A549 (cell line): ENCODE measurements around the gene UST. TPM values are rescaled to one million over a fixed set of nuclear protein-coding genes. Genes with fewer than 3 reads are reported as not detected.

ENCODE experiments used
- ATAC-seq, 2 experiments: fragments of 200-7000 bp in 1 of 2; fragments of >200 bp in 1 of 2; cut with Nextera tagmentation in 1 of 2; cut with Tn5 transposase in 1 of 2; 3 replicates each; pipeline versions ENCODE4 v1.8.0 to v1.9.1; 2018 to 2020; ENCODE audit warnings: mild to moderate bottlenecking in 1 of 2, moderate library complexity in 1 of 2
- CTCF ChIA-PET: fragments of 300-600 bp; sonication (Branson Sonifier 250); formaldehyde crosslinking; extraction: SDS; loops from one replicate; lab custom pipeline; 2021; ENCODE audit warnings: antibody characterized with exemption, inconsistent platforms; lab: Yijun Ruan, JAX
- POLR2A ChIA-PET: fragments of 350-600 bp; formaldehyde crosslinking; extraction: SDS; loops from one replicate; lab custom pipeline; 2021; ENCODE audit warnings: antibody characterized with exemption, inconsistent platforms; lab: Yijun Ruan, JAX
- DNase-seq, 2 experiments: peaks; one replicate each; pipeline versions ENCODE4 v3.0.0 to v3.0.0-alpha.2; 2011 to 2016; ENCODE audit warnings: low read depth in 1 of 2, low spot score in 1 of 2
- FAIRE-seq: peaks from 2 replicates; lab custom pipeline; 2011; peaks lifted over from hg19 to GRCh38; lab: Jason Lieb, UNC
- H3K27ac ChIP-seq, 2 experiments: fragments of >200 bp; sonication (Bioruptor Twin); formaldehyde crosslinking; 3 replicates each; pipeline ENCODE4 v1.5.1; 2016 to 2017
- H3K4me1 ChIP-seq: fragments of >200 bp; sonication (Bioruptor Twin); formaldehyde crosslinking; 3 replicates; pipeline ENCODE4 v1.6.1; 2016
- H3K4me2 ChIP-seq: fragments of >200 bp; sonication (Bioruptor Twin); formaldehyde crosslinking; 3 replicates; pipeline ENCODE4 v1.6.1; 2016
- H3K4me3 ChIP-seq: fragments of >200 bp; sonication (Bioruptor Twin); formaldehyde crosslinking; 3 replicates; pipeline ENCODE4 v1.5.1; 2016
- H3K9me3 ChIP-seq: fragments of >200 bp; sonication (Bioruptor Twin); formaldehyde crosslinking; 3 replicates; pipeline ENCODE4 v1.6.1; 2016
- CBX2 ChIP-seq: fragments of 200-600 bp; sonication (generic); IDR thresholded peaks from 2 replicates; pipeline ENCODE4 v1.6.1; 2016; ENCODE audit warnings: low read depth, mild to moderate bottlenecking, borderline replicate concordance
- CBX8 ChIP-seq: fragments of 200-600 bp; sonication (generic); IDR thresholded peaks from 2 replicates; pipeline ENCODE4 v1.6.1; 2016
- CHD2 ChIP-seq: fragments of 150-350 bp; IDR thresholded peaks from 2 replicates; pipeline ENCODE4 v1.6.1; 2014; ENCODE audit warnings: low read length; ENCODE audit not compliant: partially characterized antibody
- CHD4 ChIP-seq: fragments of 200-600 bp; sonication (generic); IDR thresholded peaks from 2 replicates; pipeline ENCODE4 v1.6.1; 2016; ENCODE audit warnings: antibody characterized with exemption, mild to moderate bottlenecking, borderline replicate concordance
- E2F6 ChIP-seq: IDR thresholded peaks from 2 replicates; pipeline ENCODE4 v1.6.1; 2012; ENCODE audit warnings: low read depth, borderline replicate concordance
- FOSB ChIP-seq: fragments of 250-450 bp; sonication (Bioruptor Pico); IDR thresholded peaks from 2 replicates; pipeline ENCODE4 v1.5.0; 2020; ENCODE audit warnings: mild to moderate bottlenecking, moderate library complexity
- FOXS1 ChIP-seq: fragments of 250-450 bp; sonication (Bioruptor Pico); IDR thresholded peaks from 2 replicates; pipeline ENCODE4 v1.5.0; 2020; ENCODE audit warnings: mild to moderate bottlenecking, moderate library complexity
- HEYL ChIP-seq: fragments of 250-450 bp; sonication (Bioruptor Pico); IDR thresholded peaks from 2 replicates; pipeline ENCODE4 v1.8.0; 2021; ENCODE audit warnings: mild to moderate bottlenecking, moderate library complexity
- HOXB5 ChIP-seq: fragments of 250-450 bp; sonication (Bioruptor Pico); IDR thresholded peaks from 2 replicates; pipeline ENCODE4 v1.5.0; 2020; ENCODE audit warnings: mild to moderate bottlenecking, moderate library complexity
- KDM1A ChIP-seq: fragments of 200-600 bp; sonication (generic); IDR thresholded peaks from 2 replicates; pipeline ENCODE4 v1.6.1; 2016; ENCODE audit warnings: low read depth, mild to moderate bottlenecking
- MYC ChIP-seq: IDR thresholded peaks from 2 replicates; pipeline ENCODE4 v1.6.1; 2012; ENCODE audit warnings: mild to moderate bottlenecking, inconsistent platforms, low read length, improper control_type of control experiment, borderline replicate concordance
- NR3C1 ChIP-seq: fragments of >200 bp; sonication (Bioruptor Twin); formaldehyde crosslinking; IDR thresholded peaks from 3 replicates; pipeline ENCODE4 v1.6.1; 2017
- PBX3 ChIP-seq: IDR thresholded peaks from 2 replicates; pipeline ENCODE4 v1.6.1; 2012
- POLR2AphosphoS2 ChIP-seq: conservative IDR thresholded peaks from 2 replicates; pipeline ENCODE4 v1.6.1; 2012; ENCODE audit warnings: low read length, improper control_type of control experiment, inconsistent platforms
- RAD21 ChIP-seq, 2 experiments: fragments of >200 bp in 1 of 2; sonication (Bioruptor Twin) in 1 of 2; formaldehyde crosslinking in 1 of 2; IDR thresholded peaks in 1 of 2; conservative IDR thresholded peaks in 1 of 2; 2 replicates in 1 of 2; 3 replicates in 1 of 2; pipeline ENCODE4 v1.6.1; 2012 to 2018; ENCODE audit warnings: inconsistent platforms in 1 of 2
- RCOR1 ChIP-seq: fragments of 150-350 bp; IDR thresholded peaks from 2 replicates; pipeline ENCODE4 v1.6.1; 2014; ENCODE audit warnings: antibody characterized with exemption, low read length, low read depth
- REST ChIP-seq: fragments of 200-600 bp; sonication (generic); IDR thresholded peaks from 2 replicates; pipeline ENCODE4 v1.6.1; 2016; ENCODE audit warnings: antibody characterized with exemption, mild to moderate bottlenecking, moderate library complexity
- RFX5 ChIP-seq: fragments of 450-650 bp; IDR thresholded peaks from 2 replicates; pipeline ENCODE4 v1.7.1; 2014; ENCODE audit warnings: antibody characterized with exemption, mild to moderate bottlenecking, moderate library complexity
- RNF2 ChIP-seq: fragments of 200-600 bp; sonication (generic); IDR thresholded peaks from 2 replicates; pipeline ENCODE4 v1.6.1; 2016; ENCODE audit warnings: low read depth, mild to moderate bottlenecking, antibody characterized with exemption, moderate library complexity, borderline replicate concordance
- TFCP2L1 ChIP-seq: fragments of 250-450 bp; sonication (Bioruptor Pico); IDR thresholded peaks from 2 replicates; pipeline ENCODE4 v1.5.0; 2021; ENCODE audit warnings: mild to moderate bottlenecking
- TP53 ChIP-seq: fragments of 250-450 bp; sonication (Bioruptor Pico); IDR thresholded peaks from 2 replicates; pipeline ENCODE4 v1.5.0; 2021; ENCODE audit warnings: mild to moderate bottlenecking, moderate library complexity
- USF2 ChIP-seq: fragments of 450-650 bp; IDR thresholded peaks from 2 replicates; pipeline ENCODE4 v1.6.1; 2014; ENCODE audit warnings: antibody characterized with exemption
- ZFP36 ChIP-seq: fragments of 450-650 bp; IDR thresholded peaks from 2 replicates; pipeline ENCODE4 v1.6.1; 2014; ENCODE audit warnings: borderline replicate concordance; ENCODE audit not compliant: partially characterized antibody
- ZNF302 ChIP-seq: fragments of 250-450 bp; sonication (Bioruptor Pico); IDR thresholded peaks from 2 replicates; pipeline ENCODE4 v1.9.0; 2021; ENCODE audit warnings: inconsistent platforms, mild to moderate bottlenecking, moderate library complexity
- ZSCAN20 ChIP-seq: fragments of 250-450 bp; sonication (Bioruptor Pico); IDR thresholded peaks from 2 replicates; pipeline ENCODE4 v1.8.0; 2022; ENCODE audit warnings: mild to moderate bottlenecking, moderate library complexity
- WGBS: methylation state at CpG from one replicate; pipeline ENCODE4 v1.1.6; 2017; ENCODE audit errors: missing lambda C conversion rate; 5-methylcytosine and 5-hydroxymethylcytosine counted together
- polyA plus RNA-seq, 4 experiments: library from polyadenylated mRNA; depleted of rRNA in 3 of 4; stranded (reverse); fragments of >200 nt; fragmentation: RNase III in 1 of 4; extraction: RNeasy Plus Mini Kit Qiagen cat#74134 plus additional on column Dnase treatment in 1 of 4; gene quantifications; 2 replicates in 3 of 4; 3 replicates in 1 of 4; pipeline ENCODE4 v1.2.3, GENCODE V29; 2011 to 2017

UST gene
- polyA plus RNA-seq, 2 of the 4 experiments (the other 2 are of a cell fraction) = 0.54 to 1.7 TPM

- Histone ChIP-seq H3K27ac (no peak overlapping the region), H3K9me3 (peaks cover 11% of the 10 kb centered on the region; the same call in 2 of the 3 replicates), H3K4me3 (no peak overlapping the region), H3K4me1 (peaks cover 17% of the 10 kb centered on the region; the same call in 2 of the 3 replicates), H3K4me2 (no peak overlapping the region)
- DNase-seq (no peak), ATAC-seq (no peak), FAIRE-seq (no peak)
- ChIA-PET POLR2A (no interaction called here), CTCF (interaction anchor here (1.4 kb wide), 1 partner anchor 10 kb away, joined by 3 read pairs; no protein-coding TSS in a partner anchor)
- no peak for TF ChIP-seq RFX5
- no peak for TF ChIP-seq REST
- TF ChIP-seq NR3C1 = no peak
- TF ChIP-seq RNF2 = no peak
- TF ChIP-seq PBX3 = no peak
- TF ChIP-seq TP53 (CRISPR knock-in tag) = no peak
- no peak for TF ChIP-seq CHD2
- no peak for TF ChIP-seq ZFP36
- no peak for TF ChIP-seq E2F6
- TF ChIP-seq HEYL (CRISPR knock-in tag) = no peak
- TF ChIP-seq RAD21 (conservative IDR thresholded peaks at IDR 0.05 in 1 of 2, IDR thresholded peaks at IDR 0.05 in 1 of 2) = no peak
- TF ChIP-seq RCOR1 = no peak
- 9% methylated on average over 1 of the region's 1 CpG for WGBS
Measured at GRCh38 chr6:148996815-148997214, 250.0 kb downstream of the UST start.

- Histone ChIP-seq H3K4me3 (no peak overlapping the region), H3K9me3 (peaks cover 18% of the 10 kb centered on the region), H3K4me2 (no peak overlapping the region), H3K27ac (no peak overlapping the region), H3K4me1 (peaks cover 17% of the 10 kb centered on the region; the same call in 2 of the 3 replicates)
- WGBS = 55% methylated on average over 3 of the region's 3 CpGs
- no peak for FAIRE-seq
- ATAC-seq = no peak
- no peak for TF ChIP-seq CBX2
- TF ChIP-seq TFCP2L1 (CRISPR knock-in tag) = no peak
- TF ChIP-seq KDM1A = no peak
- no peak for TF ChIP-seq ZFP36
- TF ChIP-seq ZSCAN20 (CRISPR knock-in tag) = no peak
- TF ChIP-seq FOXS1 (CRISPR knock-in tag) = no peak
- no peak for TF ChIP-seq USF2
- TF ChIP-seq CBX8 = no peak
- no peak for TF ChIP-seq ZNF302 (CRISPR knock-in tag)
- TF ChIP-seq HOXB5 (CRISPR knock-in tag) = no peak
- TF ChIP-seq CHD4 = no peak
- TF ChIP-seq MYC = no peak
- no peak for TF ChIP-seq POLR2AphosphoS2
- no peak for TF ChIP-seq FOSB (CRISPR knock-in tag)
- TF ChIP-seq E2F6 = no peak
- TF ChIP-seq, all 56 proteins: peak for 0
- CTCF ChIA-PET = interaction anchor here (0.7 to 1.4 kb wide), 2 partner anchors 12 to 49 kb away, joined by 3 read pairs; no protein-coding TSS in a partner anchor
- no peak for DNase-seq
- POLR2A ChIA-PET = no interaction called here
Measured at GRCh38 chr6:148997865-148998264, 251.0 kb downstream of the UST start.
